SK-N-SH treated with all-trans-retinoic acid at 6 μM for 48 hours (cell line): ENCODE data around the gene TTC33.

Source experiments
- ATAC-seq: fragments of 200-7000 bp; cut with Tn5 transposase; 3 replicates; pipeline ENCODE4 v1.9.1; 2020; ENCODE audit warnings: mild to moderate bottlenecking, moderate library complexity
- ARNTL ChIP-seq: fragments of 450-650 bp; formaldehyde crosslinking; IDR thresholded peaks from 2 replicates; pipeline ENCODE4 v1.5.0; 2020; ENCODE audit warnings: low read depth, mild to moderate bottlenecking, moderate library complexity, borderline replicate concordance
- BACH2 ChIP-seq: fragments of 250-450 bp; sonication (Bioruptor Pico); IDR thresholded peaks from 2 replicates; pipeline ENCODE4 v1.9.0; 2021; ENCODE audit warnings: mild to moderate bottlenecking, borderline replicate concordance
- CREB5 ChIP-seq: fragments of 250-450 bp; sonication (Bioruptor Pico); IDR thresholded peaks from 2 replicates; pipeline ENCODE4 v1.5.1; 2020; ENCODE audit warnings: low read depth, mild to moderate bottlenecking, moderate library complexity
- CSDC2 ChIP-seq: fragments of 250-450 bp; sonication (Bioruptor Pico); IDR thresholded peaks from 2 replicates; pipeline ENCODE4 v1.5.0; 2020; ENCODE audit warnings: mild to moderate bottlenecking, moderate library complexity
- ESRRG ChIP-seq: fragments of 250-450 bp; sonication (Bioruptor Pico); IDR thresholded peaks from 2 replicates; pipeline ENCODE4 v1.6.1; 2021; ENCODE audit warnings: mild to moderate bottlenecking
- GLIS3 ChIP-seq: fragments of 250-450 bp; sonication (Bioruptor Pico); IDR thresholded peaks from 2 replicates; pipeline ENCODE4 v1.5.0; 2020; ENCODE audit warnings: mild to moderate bottlenecking, moderate library complexity
- ISL1 ChIP-seq: fragments of 250-450 bp; sonication (Bioruptor Pico); IDR thresholded peaks from 2 replicates; pipeline ENCODE4 v2.1.2; 2022; ENCODE audit warnings: mild to moderate bottlenecking, moderate library complexity
- OSR1 ChIP-seq: fragments of 250-450 bp; sonication (Bioruptor Pico); IDR thresholded peaks from 2 replicates; pipeline ENCODE4 v1.8.0; 2022; ENCODE audit warnings: moderate library complexity, mild to moderate bottlenecking, inconsistent platforms
- PATZ1 ChIP-seq: fragments of 250-450 bp; sonication (Bioruptor Pico); IDR thresholded peaks from 2 replicates; pipeline ENCODE4 v1.8.0; 2020; ENCODE audit warnings: mild to moderate bottlenecking, moderate library complexity, borderline replicate concordance
- PPARA ChIP-seq: fragments of 250-450 bp; sonication (Bioruptor Pico); IDR thresholded peaks from 2 replicates; pipeline ENCODE4 v1.5.0; 2020; ENCODE audit warnings: mild to moderate bottlenecking, borderline replicate concordance
- RARB ChIP-seq: fragments of 250-450 bp; sonication (Bioruptor Pico); IDR thresholded peaks from 2 replicates; pipeline ENCODE4 v1.8.0; 2021; ENCODE audit warnings: mild to moderate bottlenecking, moderate library complexity
- SNAI2 ChIP-seq: fragments of 250-450 bp; sonication (Bioruptor Pico); IDR thresholded peaks from 2 replicates; pipeline ENCODE4 v1.5.0; 2020; ENCODE audit warnings: mild to moderate bottlenecking, moderate library complexity
- TCF4 ChIP-seq: fragments of 250-450 bp; sonication (Bioruptor Pico); IDR thresholded peaks from 2 replicates; pipeline ENCODE4 v1.8.0; 2021; ENCODE audit warnings: mild to moderate bottlenecking, moderate library complexity, borderline replicate concordance
- ZC3H10 ChIP-seq: fragments of 250-450 bp; sonication (Bioruptor Pico); IDR thresholded peaks from 2 replicates; pipeline ENCODE4 v1.5.1; 2021; ENCODE audit warnings: mild to moderate bottlenecking, moderate library complexity
- ZFP3 ChIP-seq: fragments of 250-450 bp; sonication (Bioruptor Pico); IDR thresholded peaks from 2 replicates; pipeline ENCODE4 v1.5.0; 2020; ENCODE audit warnings: mild to moderate bottlenecking, moderate library complexity
- ZNF565 ChIP-seq: fragments of 450-650 bp; formaldehyde crosslinking; conservative IDR thresholded peaks from 2 replicates; pipeline ENCODE4 v1.5.0; 2020; ENCODE audit warnings: low read depth, mild to moderate bottlenecking, moderate library complexity
- ZNF70 ChIP-seq: fragments of 450-650 bp; formaldehyde crosslinking; IDR thresholded peaks from 2 replicates; pipeline ENCODE4 v1.5.0; 2020; ENCODE audit warnings: mild to moderate bottlenecking, moderate library complexity
- ZNF8 ChIP-seq: fragments of 450-650 bp; formaldehyde crosslinking; IDR thresholded peaks from 2 replicates; pipeline ENCODE4 v1.5.0; 2020; ENCODE audit warnings: mild to moderate bottlenecking, moderate library complexity
- TF ChIP-seq, protein P1 (sequence below): fragments of 250-450 bp; sonication (Bioruptor Pico); IDR thresholded peaks from 2 replicates; pipeline ENCODE4 v1.5.1; 2021; ENCODE audit warnings: mild to moderate bottlenecking, moderate library complexity
- TF ChIP-seq, protein P2 (sequence below): fragments of 250-450 bp; sonication (Bioruptor Pico); IDR thresholded peaks from 2 replicates; pipeline ENCODE4 v1.5.0; 2020; ENCODE audit warnings: mild to moderate bottlenecking, moderate library complexity

TTC33 gene

DNA sequence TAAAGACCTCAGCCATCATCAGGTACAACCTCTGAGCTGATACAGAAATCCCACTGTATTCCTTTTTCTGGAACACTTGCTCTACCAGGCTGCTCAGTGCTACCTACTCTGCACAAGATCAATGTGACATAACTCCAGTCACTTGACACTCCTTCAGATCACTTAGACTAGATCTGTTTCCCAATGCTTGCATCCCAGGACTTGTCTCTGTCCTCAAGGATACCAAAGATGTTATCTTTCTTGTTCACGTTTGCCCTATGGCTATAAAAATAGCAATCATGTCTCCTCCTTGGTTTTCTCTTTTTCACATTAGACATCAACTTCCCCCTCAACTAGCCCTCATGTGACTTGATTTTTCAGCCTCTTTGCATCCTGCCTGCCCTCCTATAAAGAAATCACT is 264.1 kb downstream of the TTC33 start:
- no peak for ATAC-seq
- no peak for TF ChIP-seq GLIS3
- no peak for TF ChIP-seq ARNTL
- TF ChIP-seq ZNF8 (CRISPR knock-in tag): no peak
- TF ChIP-seq ZFP3 (CRISPR knock-in tag): no peak
- TF ChIP-seq ZNF565 (CRISPR knock-in tag): no peak
- TF ChIP-seq, protein P1, sequence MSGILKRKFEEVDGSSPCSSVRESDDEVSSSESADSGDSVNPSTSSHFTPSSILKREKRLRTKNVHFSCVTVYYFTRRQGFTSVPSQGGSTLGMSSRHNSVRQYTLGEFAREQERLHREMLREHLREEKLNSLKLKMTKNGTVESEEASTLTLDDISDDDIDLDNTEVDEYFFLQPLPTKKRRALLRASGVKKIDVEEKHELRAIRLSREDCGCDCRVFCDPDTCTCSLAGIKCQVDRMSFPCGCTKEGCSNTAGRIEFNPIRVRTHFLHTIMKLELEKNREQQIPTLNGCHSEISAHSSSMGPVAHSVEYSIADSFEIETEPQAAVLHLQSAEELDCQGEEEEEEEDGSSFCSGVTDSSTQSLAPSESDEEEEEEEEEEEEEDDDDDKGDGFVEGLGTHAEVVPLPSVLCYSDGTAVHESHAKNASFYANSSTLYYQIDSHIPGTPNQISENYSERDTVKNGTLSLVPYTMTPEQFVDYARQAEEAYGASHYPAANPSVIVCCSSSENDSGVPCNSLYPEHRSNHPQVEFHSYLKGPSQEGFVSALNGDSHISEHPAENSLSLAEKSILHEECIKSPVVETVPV (CRISPR knock-in tag): no peak
- TF ChIP-seq OSR1 (CRISPR knock-in tag): no peak
- TF ChIP-seq CSDC2 (CRISPR knock-in tag): no peak
- TF ChIP-seq TCF4 (CRISPR knock-in tag): no peak
- no peak for TF ChIP-seq PPARA (CRISPR knock-in tag)
- TF ChIP-seq SNAI2: no peak

GRCh38 chr5:40490464-40491111 is 265.2 kb downstream of the TTC33 start:
- TF ChIP-seq OSR1 (CRISPR knock-in tag) (no peak), TCF4 (CRISPR knock-in tag) (no peak), ESRRG (CRISPR knock-in tag) (no peak), ZNF8 (CRISPR knock-in tag) (no peak), ZNF70 (CRISPR knock-in tag) (no peak), CREB5 (CRISPR knock-in tag) (no peak), CSDC2 (CRISPR knock-in tag) (no peak), BACH2 (CRISPR knock-in tag) (no peak), PATZ1 (CRISPR knock-in tag) (no peak), RARB (CRISPR knock-in tag) (no peak), GLIS3 (no peak), SNAI2 (no peak), ZNF565 (CRISPR knock-in tag) (no peak), ISL1 (CRISPR knock-in tag) (no peak)
- TF ChIP-seq, protein P2, sequence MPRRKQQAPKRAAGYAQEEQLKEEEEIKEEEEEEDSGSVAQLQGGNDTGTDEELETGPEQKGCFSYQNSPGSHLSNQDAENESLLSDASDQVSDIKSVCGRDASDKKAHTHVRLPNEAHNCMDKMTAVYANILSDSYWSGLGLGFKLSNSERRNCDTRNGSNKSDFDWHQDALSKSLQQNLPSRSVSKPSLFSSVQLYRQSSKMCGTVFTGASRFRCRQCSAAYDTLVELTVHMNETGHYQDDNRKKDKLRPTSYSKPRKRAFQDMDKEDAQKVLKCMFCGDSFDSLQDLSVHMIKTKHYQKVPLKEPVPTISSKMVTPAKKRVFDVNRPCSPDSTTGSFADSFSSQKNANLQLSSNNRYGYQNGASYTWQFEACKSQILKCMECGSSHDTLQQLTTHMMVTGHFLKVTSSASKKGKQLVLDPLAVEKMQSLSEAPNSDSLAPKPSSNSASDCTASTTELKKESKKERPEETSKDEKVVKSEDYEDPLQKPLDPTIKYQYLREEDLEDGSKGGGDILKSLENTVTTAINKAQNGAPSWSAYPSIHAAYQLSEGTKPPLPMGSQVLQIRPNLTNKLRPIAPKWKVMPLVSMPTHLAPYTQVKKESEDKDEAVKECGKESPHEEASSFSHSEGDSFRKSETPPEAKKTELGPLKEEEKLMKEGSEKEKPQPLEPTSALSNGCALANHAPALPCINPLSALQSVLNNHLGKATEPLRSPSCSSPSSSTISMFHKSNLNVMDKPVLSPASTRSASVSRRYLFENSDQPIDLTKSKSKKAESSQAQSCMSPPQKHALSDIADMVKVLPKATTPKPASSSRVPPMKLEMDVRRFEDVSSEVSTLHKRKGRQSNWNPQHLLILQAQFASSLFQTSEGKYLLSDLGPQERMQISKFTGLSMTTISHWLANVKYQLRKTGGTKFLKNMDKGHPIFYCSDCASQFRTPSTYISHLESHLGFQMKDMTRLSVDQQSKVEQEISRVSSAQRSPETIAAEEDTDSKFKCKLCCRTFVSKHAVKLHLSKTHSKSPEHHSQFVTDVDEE (CRISPR knock-in tag): no peak
- TF ChIP-seq, protein P1 (CRISPR knock-in tag): no peak
- TF ChIP-seq, all 23 proteins: peak for 0
- ATAC-seq: no peak

DNA sequence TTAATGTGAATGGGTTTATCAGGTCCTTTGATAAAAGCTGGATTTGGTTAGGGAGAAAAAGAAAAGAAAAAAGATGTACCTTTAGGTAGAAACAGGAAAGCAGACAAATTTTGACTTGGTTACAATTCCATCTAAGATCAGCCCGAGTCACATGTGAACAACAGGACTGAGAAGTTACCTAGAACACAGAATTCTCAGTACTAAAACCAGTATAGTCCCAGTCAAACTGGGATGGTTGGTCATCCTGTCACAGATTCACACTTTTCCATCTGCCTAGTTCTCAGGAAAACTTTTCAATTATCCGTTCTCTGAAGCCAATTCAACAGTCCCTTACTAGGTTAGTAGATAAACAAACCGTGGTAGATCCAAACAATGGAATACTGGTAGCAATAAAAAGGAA is 266.3 kb downstream of the TTC33 start:
- ATAC-seq: no peak
- no peak for TF ChIP-seq ZC3H10 (CRISPR knock-in tag)
